ENCODE data around the gene TCIRG1.
"Not testable (repeated sequence)": the region's sequence is repeated elsewhere in the genome, so short reads cannot be mapped to it uniquely, and the experiment has no call there.

Gene TCIRG1

GRCh38 chr11:68090287-68090686 lies 51.5 kb downstream of the TCIRG1 start:
- no peak for DNase-seq (ENCODE audit: low read depth)

- no peak for DNase-seq (ENCODE audit: low read depth)
These were observed 51.9 kb downstream of the TCIRG1 start for GRCh38 chr11:68090706-68091105.

GRCh38 chr11:68092411-68092810 lies 53.6 kb downstream of the TCIRG1 start:
- no peak for DNase-seq (ENCODE audit: low read depth)

- not testable (repeated sequence) for DNase-seq (ENCODE audit: low read depth)
These were observed 54.1 kb downstream of the TCIRG1 start for GRCh38 chr11:68092946-68093345.

GRCh38 chr11:68093565-68093964 lies 54.7 kb downstream of the TCIRG1 start:
- no peak for DNase-seq (ENCODE audit: low read depth)

GRCh38 chr11:68096962-68097361 lies 58.1 kb downstream of the TCIRG1 start:
- DNase-seq (ENCODE audit: low read depth), result no peak

GRCh38 chr11:68099057-68099456 lies 60.2 kb downstream of the TCIRG1 start:
- DNase-seq (ENCODE audit: low read depth), result no peak

GRCh38 chr11:68099474-68100405 lies 60.9 kb downstream of the TCIRG1 start:
- DNase-seq (ENCODE audit: low read depth), result no peak

All from stimulated activated CD8-positive, alpha-beta memory T cell treated with anti-CD3 and anti-CD28 coated beads, Interleukin-12 subunit alpha, Interleukin-12 subunit beta, amount 100 ng/mL, for 1 hour (primary cell).